Lung microvascular endothelial cell (primary cell): Measurements from ENCODE around the gene MRM3. TPM values are rescaled to one million over a fixed set of nuclear protein-coding genes. Genes with fewer than 3 reads are reported as not detected.
"Not testable (repeated sequence)": the region's sequence is repeated elsewhere in the genome, so short reads cannot be mapped to it uniquely, and the experiment has no call there.

Experiments
- DNase-seq, 2 donors: peaks; one replicate each; pipeline versions ENCODE4 v3.0.0 to v3.0.0-alpha.2; 2010; ENCODE audit warnings: low read depth in 2 of 2
- total RNA-seq: library from RNA; depleted of rRNA; stranded (reverse); fragments of >200 nt; gene quantifications from 2 replicates; pipeline ENCODE4 v1.2.1, GENCODE V29; 2014

MRM3 gene
- total RNA-seq, 1 donor from 2014 or later, result 13.3 TPM

- no peak for DNase-seq
Observed at GRCh38 chr17:824378-824777, 42.2 kb downstream of the MRM3 start.

GRCh38 chr17:825216-825615 is 43.1 kb downstream of the MRM3 start:
- no peak for DNase-seq

- DNase-seq, result no peak
Observed at GRCh38 chr17:826778-827177, 44.6 kb downstream of the MRM3 start.

GRCh38 chr17:828761-829160 is 46.6 kb downstream of the MRM3 start:
- DNase-seq, result peak in 1 of 2 donors; percentile 67

- not testable (repeated sequence) for DNase-seq
Observed at GRCh38 chr17:829614-830013, 47.5 kb downstream of the MRM3 start.

- no peak for DNase-seq
Observed at GRCh38 chr17:830381-830780, 48.2 kb downstream of the MRM3 start.

GRCh38 chr17:830950-831349 is 48.8 kb downstream of the MRM3 start:
- DNase-seq, result peak in 1 of 2 donors; percentile 43

GRCh38 chr17:834136-834535 is 52.0 kb downstream of the MRM3 start:
- no peak for DNase-seq

GRCh38 chr17:835263-835662 is 53.1 kb downstream of the MRM3 start:
- peak in 1 of 2 donors; percentile 18 for DNase-seq

GRCh38 chr17:835721-836120 is 53.6 kb downstream of the MRM3 start:
- not testable (repeated sequence) for DNase-seq

GRCh38 chr17:836151-836550 is 54.0 kb downstream of the MRM3 start:
- no peak for DNase-seq

GRCh38 chr17:838486-838885 is 56.3 kb downstream of the MRM3 start:
- no peak for DNase-seq

GRCh38 chr17:841313-841712 is 59.2 kb downstream of the MRM3 start:
- DNase-seq, result no peak

Other genes starting within 250 kb of the MRM3 start
- gene VPS53, start 67.5 kb upstream of the MRM3 start, total RNA-seq, result 6.3 and 9.1 TPM in 2 replicates
- gene TLCD3A, start 49.8 kb upstream of the MRM3 start, total RNA-seq, result 12.2 and 14.5 TPM in 2 replicates
- gene GEMIN4, start 30.1 kb upstream of the MRM3 start, total RNA-seq, result 7.0 and 8.7 TPM in 2 replicates
- gene GLOD4, start 73 bp upstream of the MRM3 start, total RNA-seq, result 32.7 and 38.7 TPM in 2 replicates
- gene NXN, start 197.4 kb downstream of the MRM3 start, total RNA-seq, result 69.1 and 132 TPM in 2 replicates
- gene TIMM22, start 214.8 kb downstream of the MRM3 start, total RNA-seq, result 13.3 and 15.1 TPM in 2 replicates